NT2/D1 (cell line): ENCODE data around the gene DMD.

Experiments used
- DNase-seq: peaks from one replicate; pipeline ENCODE4 v3.0.0-alpha.2; 2011; ENCODE audit warnings: low read depth, low spot score
- H3K27me3 ChIP-seq: 2 replicates; pipeline ENCODE4 v1.6.0; 2011; ENCODE audit warnings: mild to moderate bottlenecking; ENCODE audit not compliant: insufficient read length, insufficient read depth
- H3K36me3 ChIP-seq: 2 replicates; pipeline ENCODE4 v1.6.1; 2011; ENCODE audit warnings: mild to moderate bottlenecking, low read length, mixed read lengths; ENCODE audit not compliant: insufficient read depth, insufficient read length
- H3K4me1 ChIP-seq: 2 replicates; pipeline ENCODE4 v1.5.1; 2011; ENCODE audit not compliant: insufficient read depth, insufficient read length
- H3K4me3 ChIP-seq: 2 replicates; pipeline ENCODE4 v1.5.1; 2011; ENCODE audit warnings: low read depth; ENCODE audit not compliant: insufficient read length
- H3K9ac ChIP-seq: 2 replicates; pipeline ENCODE4 v1.6.0; 2011; ENCODE audit warnings: low read depth; ENCODE audit not compliant: insufficient read length
- H3K9me3 ChIP-seq: 2 replicates; pipeline ENCODE4 v1.5.1; 2011; ENCODE audit warnings: mild to moderate bottlenecking, low read length; ENCODE audit not compliant: insufficient read depth
- SUZ12 ChIP-seq: IDR thresholded peaks from 2 replicates; pipeline ENCODE4 v1.6.1; 2011; ENCODE audit not compliant: insufficient read length, insufficient read depth; ENCODE audit errors: extremely low read depth
- YY1 ChIP-seq: IDR thresholded peaks from 2 replicates; pipeline ENCODE4 v1.6.1; 2011; ENCODE audit not compliant: insufficient read length, insufficient read depth
- ZNF274 ChIP-seq: IDR thresholded peaks from 2 replicates; pipeline ENCODE4 v1.6.1; 2011; ENCODE audit warnings: mild to moderate bottlenecking, low read depth, low read length

Gene DMD

DNA sequence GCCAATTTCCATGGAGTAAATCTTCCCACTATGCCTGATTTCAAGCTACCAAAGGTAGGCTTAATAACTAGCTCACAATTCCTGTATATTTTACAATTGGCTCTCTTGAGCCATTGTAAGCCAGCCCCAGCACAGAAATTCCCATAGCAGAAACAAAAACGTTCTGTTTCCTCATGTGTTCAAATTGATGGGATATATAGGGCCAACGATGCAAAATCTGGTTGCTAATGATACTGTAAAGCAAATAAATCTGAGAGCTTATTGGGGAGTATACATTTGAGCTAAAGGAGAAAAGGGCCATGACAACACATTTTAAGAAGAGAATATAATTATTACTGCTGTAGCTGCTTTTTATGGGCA is 1872.4 kb downstream of the DMD start:
- no peak for DNase-seq
- Histone ChIP-seq H3K36me3 (no peaks in the 10 kb centered on the region), H3K9ac (no peak overlapping the region), H3K4me1 (no peaks in the 10 kb centered on the region), H3K9me3 (no peaks in the 10 kb centered on the region), H3K27me3 (no peaks in the 10 kb centered on the region), H3K4me3 (no peak overlapping the region)
- TF ChIP-seq SUZ12: no peak
- TF ChIP-seq ZNF274: no peak
- no peak for TF ChIP-seq YY1

DNA sequence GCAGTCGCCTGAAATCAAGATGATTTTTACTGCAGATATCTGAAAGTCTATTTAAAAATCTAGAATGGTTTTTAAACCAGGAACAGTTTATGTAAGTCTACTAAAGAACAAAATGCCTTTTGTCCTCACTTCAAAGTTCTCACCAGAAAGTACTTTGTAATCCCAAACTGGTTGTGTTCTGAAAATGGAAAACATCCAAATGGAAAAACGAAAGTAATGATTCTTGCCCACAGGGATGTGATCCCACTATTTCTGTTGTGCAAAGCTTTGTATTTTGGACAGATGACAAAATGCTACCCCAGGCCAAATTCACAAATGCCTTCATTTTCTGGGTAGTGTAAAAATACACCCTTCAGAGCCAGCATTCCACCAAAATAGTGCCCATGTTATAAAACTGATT is 1874.0 kb downstream of the DMD start:
- TF ChIP-seq YY1 (no peak), SUZ12 (no peak), ZNF274 (no peak)
- H3K9ac ChIP-seq: no peak overlapping the region
- H3K4me1 ChIP-seq: no peaks in the 10 kb centered on the region
- H3K9me3 ChIP-seq: no peaks in the 10 kb centered on the region
- no peak for DNase-seq
- H3K4me3 ChIP-seq: no peak overlapping the region
- H3K36me3 ChIP-seq: no peaks in the 10 kb centered on the region
- H3K27me3 ChIP-seq: no peaks in the 10 kb centered on the region

DNA sequence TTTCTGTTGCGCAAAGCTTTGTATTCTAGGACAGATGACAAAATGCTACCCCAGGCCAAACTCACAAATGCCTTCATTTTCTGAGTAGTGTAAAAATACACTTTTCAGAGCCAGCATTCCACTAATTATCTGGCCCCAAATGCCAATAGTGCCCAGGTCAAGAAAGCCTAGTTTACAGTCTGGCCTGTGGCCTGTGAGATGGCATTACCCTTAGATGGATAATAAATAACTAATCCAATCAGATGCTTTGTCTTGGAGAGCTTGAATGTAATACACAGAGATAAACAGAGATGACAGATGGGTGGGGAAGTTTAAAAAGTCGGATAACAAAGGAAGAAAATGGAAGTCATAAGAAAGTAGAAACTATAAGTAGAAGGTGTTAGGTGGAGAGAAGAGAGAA is 1874.9 kb downstream of the DMD start:
- no peaks in the 10 kb centered on the region for H3K4me1 ChIP-seq
- H3K36me3 ChIP-seq: no peaks in the 10 kb centered on the region

DNA sequence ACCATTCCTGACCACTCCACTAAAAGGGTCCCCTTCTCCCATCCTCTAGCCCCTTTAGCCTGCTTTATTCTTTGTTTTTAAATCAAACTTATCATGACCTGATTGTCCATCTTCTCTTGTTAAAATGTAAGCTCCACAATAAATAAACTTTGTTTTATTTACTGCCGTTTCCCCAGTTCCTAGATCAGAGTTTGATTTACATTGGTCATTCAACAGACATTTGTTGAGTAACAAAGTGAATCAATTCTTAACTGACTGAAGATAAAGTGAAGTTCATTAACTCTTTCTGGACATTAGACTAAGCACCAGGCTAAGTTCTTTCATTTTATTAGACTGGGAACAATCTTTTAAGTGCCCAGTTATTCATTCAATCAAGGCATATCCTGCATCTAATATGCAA is 1876.4 kb downstream of the DMD start:
- Histone ChIP-seq H3K4me3 (no peak overlapping the region), H3K4me1 (no peaks in the 10 kb centered on the region), H3K9ac (no peak overlapping the region), H3K36me3 (no peaks in the 10 kb centered on the region), H3K27me3 (no peaks in the 10 kb centered on the region), H3K9me3 (no peaks in the 10 kb centered on the region)
- TF ChIP-seq ZNF274: no peak
- TF ChIP-seq YY1: no peak
- no peak for TF ChIP-seq SUZ12
- no peak for DNase-seq

More for the DNA sequence above, 1874.9 kb downstream of the DMD start:
- Histone ChIP-seq H3K27me3 (no peaks in the 10 kb centered on the region), H3K9ac (no peak overlapping the region), H3K9me3 (no peaks in the 10 kb centered on the region), H3K4me3 (no peak overlapping the region)
- no peak for DNase-seq
- no peak for TF ChIP-seq SUZ12
- TF ChIP-seq ZNF274: no peak
- no peak for TF ChIP-seq YY1

DNA sequence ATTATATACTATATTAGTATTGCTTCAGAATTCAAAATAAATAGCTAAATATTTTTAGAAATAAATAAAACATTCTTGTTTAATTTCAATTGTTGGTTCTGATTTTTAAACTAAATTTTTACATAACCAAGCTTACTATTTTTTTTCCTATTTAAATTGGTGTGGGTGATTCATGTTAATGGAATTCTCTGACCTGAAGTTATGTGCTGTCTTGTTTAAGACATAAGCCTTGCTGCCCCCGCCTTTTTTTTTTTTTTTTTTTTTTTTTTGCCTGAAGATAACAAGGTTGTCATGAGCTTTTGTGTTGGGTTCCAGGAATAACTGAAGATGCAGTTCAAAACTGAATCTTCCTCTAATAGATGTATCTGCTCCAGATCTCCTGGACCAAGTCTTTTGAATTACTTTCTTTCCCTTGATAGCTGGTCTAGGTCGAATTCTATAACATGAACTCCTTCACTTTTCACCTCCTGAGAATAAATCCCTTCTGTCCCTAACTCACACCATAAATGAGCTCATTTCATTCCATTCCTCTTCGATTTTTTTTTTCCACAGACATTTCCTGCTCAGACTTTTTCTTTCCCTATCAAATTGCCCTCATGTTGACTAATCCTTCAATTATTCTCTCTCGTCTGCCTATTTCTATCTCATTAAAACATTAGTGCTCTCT is 1878.1 kb downstream of the DMD start:
- no peaks in the 10 kb centered on the region for H3K36me3 ChIP-seq
- no peak overlapping the region for H3K9ac ChIP-seq
- TF ChIP-seq SUZ12 (no peak), ZNF274 (no peak), YY1 (no peak)
- H3K27me3 ChIP-seq: no peaks in the 10 kb centered on the region
- H3K4me3 ChIP-seq: no peak overlapping the region
- H3K4me1 ChIP-seq: no peaks in the 10 kb centered on the region
- DNase-seq: no peak
- no peaks in the 10 kb centered on the region for H3K9me3 ChIP-seq

DNA sequence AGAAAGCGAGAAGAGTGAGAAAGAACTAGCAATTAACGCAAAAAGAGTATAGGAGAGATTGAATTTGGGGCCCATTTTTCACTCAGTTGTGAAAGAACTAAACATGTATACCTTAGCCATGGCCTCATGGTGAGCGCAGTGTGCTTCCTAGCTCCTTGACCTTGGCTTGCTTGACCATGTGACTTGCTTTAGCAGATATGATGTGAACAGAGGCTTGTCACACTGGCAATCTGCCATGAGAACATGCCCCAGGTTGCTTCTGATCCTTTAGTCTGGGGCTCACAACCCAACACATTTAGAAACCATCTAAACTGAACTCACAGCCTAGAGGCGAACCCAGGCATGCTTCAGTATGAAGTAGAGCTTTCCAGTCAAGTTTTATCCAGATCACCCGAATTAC is 1879.4 kb downstream of the DMD start:
- TF ChIP-seq YY1: no peak
- TF ChIP-seq SUZ12: no peak
- TF ChIP-seq ZNF274: no peak
- Histone ChIP-seq H3K9ac (no peak overlapping the region), H3K4me3 (no peak overlapping the region), H3K9me3 (no peaks in the 10 kb centered on the region), H3K4me1 (no peaks in the 10 kb centered on the region), H3K36me3 (no peaks in the 10 kb centered on the region), H3K27me3 (no peaks in the 10 kb centered on the region)
- DNase-seq: no peak

DNA sequence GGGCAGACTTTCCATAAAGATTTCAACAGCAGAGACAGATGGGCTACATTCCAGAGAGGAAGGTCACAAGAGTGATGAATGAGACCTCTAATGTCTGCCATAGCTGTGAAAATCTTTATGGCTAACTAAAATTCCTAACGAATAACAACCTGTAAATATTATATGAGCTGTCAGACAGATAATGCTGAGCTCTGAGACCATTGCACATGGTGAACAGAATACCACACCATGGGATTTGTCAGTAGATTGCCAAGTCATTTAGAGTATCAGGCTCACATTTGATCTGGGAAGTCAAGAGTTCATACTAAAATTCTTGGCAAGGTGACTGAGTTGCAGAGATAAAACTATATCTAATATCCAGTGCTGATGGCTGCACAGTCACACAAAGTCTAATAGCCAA is 1880.3 kb downstream of the DMD start:
- no peak for TF ChIP-seq SUZ12
- no peak for TF ChIP-seq ZNF274
- no peak for TF ChIP-seq YY1
- Histone ChIP-seq H3K9ac (no peak overlapping the region), H3K4me3 (no peak overlapping the region), H3K27me3 (no peaks in the 10 kb centered on the region), H3K36me3 (no peaks in the 10 kb centered on the region), H3K4me1 (no peaks in the 10 kb centered on the region), H3K9me3 (no peaks in the 10 kb centered on the region)
- DNase-seq: no peak
